ENCODE measurements around the gene SMPD3.

Gene SMPD3

DNA sequence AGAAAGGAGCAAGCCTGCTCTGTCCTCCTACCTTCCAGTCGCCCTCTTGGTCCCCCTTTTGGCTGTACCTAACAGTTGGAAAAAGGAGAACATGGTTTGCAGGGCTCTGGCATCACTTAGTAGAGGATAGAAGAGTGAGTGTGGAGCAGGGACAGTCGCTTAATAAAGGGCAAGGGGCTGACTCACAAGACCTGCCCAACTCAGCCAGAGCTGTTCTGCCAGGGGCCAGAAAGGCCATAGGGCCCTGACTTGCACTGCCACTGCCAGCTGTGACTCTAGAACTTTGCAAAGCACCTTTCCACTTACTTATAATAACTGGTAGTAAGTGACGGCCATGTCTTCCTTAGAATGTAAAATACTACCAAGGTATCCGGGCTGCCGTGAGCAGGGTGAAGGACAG, 124.0 kb downstream of the SMPD3 start:
- TF ChIP-seq, protein P1, sequence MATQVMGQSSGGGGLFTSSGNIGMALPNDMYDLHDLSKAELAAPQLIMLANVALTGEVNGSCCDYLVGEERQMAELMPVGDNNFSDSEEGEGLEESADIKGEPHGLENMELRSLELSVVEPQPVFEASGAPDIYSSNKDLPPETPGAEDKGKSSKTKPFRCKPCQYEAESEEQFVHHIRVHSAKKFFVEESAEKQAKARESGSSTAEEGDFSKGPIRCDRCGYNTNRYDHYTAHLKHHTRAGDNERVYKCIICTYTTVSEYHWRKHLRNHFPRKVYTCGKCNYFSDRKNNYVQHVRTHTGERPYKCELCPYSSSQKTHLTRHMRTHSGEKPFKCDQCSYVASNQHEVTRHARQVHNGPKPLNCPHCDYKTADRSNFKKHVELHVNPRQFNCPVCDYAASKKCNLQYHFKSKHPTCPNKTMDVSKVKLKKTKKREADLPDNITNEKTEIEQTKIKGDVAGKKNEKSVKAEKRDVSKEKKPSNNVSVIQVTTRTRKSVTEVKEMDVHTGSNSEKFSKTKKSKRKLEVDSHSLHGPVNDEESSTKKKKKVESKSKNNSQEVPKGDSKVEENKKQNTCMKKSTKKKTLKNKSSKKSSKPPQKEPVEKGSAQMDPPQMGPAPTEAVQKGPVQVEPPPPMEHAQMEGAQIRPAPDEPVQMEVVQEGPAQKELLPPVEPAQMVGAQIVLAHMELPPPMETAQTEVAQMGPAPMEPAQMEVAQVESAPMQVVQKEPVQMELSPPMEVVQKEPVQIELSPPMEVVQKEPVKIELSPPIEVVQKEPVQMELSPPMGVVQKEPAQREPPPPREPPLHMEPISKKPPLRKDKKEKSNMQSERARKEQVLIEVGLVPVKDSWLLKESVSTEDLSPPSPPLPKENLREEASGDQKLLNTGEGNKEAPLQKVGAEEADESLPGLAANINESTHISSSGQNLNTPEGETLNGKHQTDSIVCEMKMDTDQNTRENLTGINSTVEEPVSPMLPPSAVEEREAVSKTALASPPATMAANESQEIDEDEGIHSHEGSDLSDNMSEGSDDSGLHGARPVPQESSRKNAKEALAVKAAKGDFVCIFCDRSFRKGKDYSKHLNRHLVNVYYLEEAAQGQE (IDR thresholded peaks at IDR 0.05; ENCODE audit: insufficient read depth in 1 of 2, low read depth in 2 of 2, low read length in 2 of 2) = no peak
- no peak for TF ChIP-seq TAF1 (IDR thresholded peaks at IDR 0.05; ENCODE audit: borderline replicate concordance, insufficient read depth, low read length)
- TF ChIP-seq SIN3A (IDR thresholded peaks at IDR 0.05; ENCODE audit: borderline replicate concordance, insufficient read depth, low read length) = no peak
- no peak for TF ChIP-seq POLR2AphosphoS5 (IDR thresholded peaks at IDR 0.05; ENCODE audit: low read depth, low read length)
- no peak for TF ChIP-seq FOXP2 (optimal IDR thresholded peaks at IDR 0.05; ENCODE audit: borderline replicate concordance, extremely low read depth, extremely low read length, insufficient read depth)

DNA sequence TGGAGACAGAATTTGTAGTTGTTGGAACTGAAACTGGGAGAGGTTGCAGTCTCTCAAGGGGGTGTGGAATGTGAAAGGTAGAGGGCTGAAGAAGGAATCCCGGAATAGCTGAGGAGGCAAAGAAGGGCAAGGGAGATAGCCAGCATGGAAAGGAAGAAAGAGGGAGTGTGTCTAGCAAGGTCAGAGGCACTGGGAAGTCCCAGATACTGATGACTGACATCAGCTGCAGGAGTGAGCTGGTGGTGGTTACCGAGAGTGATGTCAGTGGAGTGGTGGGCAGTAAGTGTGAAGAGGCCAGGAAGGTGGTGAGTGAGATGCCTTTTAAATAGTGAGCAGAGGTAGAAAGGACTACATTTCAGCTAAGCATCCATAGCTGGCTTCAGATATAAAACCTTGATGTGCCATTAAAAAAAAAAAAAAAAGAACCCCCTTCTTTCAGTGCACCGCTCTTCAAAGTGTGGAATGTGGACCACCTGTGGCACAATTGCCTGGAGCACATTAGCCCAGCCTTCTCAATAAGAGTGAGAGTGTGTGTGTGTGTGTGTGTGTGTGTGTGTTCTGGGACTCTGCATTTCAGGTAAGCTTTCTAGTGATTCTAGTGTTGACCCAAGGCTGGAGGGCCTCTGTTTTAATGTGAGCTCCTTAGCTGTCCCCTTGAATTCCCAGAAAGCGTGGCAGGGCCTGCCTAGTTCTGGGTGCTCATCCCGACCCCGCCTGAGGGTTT, 129.0 kb downstream of the SMPD3 start:
- TF ChIP-seq TAF1 (IDR thresholded peaks at IDR 0.05; ENCODE audit: borderline replicate concordance, insufficient read depth, low read length) (no peak), FOXP2 (optimal IDR thresholded peaks at IDR 0.05; ENCODE audit: borderline replicate concordance, extremely low read depth, extremely low read length, insufficient read depth) (no peak)
- TF ChIP-seq, protein P1 (IDR thresholded peaks at IDR 0.05; ENCODE audit: insufficient read depth in 1 of 2, low read depth in 2 of 2, low read length in 2 of 2) = no peak

DNA sequence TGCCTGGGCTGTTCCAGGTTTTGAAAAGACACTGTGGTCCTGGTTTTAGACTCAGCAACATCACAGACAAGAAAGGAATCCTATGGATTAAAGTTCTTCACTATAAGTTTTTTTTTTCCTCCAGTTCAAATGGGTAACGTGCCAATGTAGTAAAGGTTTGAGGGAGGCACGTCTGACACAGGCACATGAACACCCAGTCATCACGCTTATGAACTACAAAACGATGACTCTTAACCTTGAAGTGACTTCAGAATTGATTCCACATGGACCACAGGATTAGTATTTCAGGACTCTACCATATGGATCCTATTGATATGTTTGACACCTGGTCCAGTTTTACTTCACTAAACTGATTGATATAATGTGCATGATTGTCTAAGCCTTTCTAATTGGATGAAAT, 135.2 kb downstream of the SMPD3 start:
- TF ChIP-seq TAF1 (IDR thresholded peaks at IDR 0.05; ENCODE audit: borderline replicate concordance, insufficient read depth, low read length) (no peak), FOXP2 (optimal IDR thresholded peaks at IDR 0.05; ENCODE audit: borderline replicate concordance, extremely low read depth, extremely low read length, insufficient read depth) (no peak), POLR2AphosphoS5 (IDR thresholded peaks at IDR 0.05; ENCODE audit: low read depth, low read length) (no peak), SIN3A (IDR thresholded peaks at IDR 0.05; ENCODE audit: borderline replicate concordance, insufficient read depth, low read length) (no peak)
- TF ChIP-seq, protein P1 (IDR thresholded peaks at IDR 0.05; ENCODE audit: insufficient read depth in 1 of 2, low read depth in 2 of 2, low read length in 2 of 2) = no peak

DNA sequence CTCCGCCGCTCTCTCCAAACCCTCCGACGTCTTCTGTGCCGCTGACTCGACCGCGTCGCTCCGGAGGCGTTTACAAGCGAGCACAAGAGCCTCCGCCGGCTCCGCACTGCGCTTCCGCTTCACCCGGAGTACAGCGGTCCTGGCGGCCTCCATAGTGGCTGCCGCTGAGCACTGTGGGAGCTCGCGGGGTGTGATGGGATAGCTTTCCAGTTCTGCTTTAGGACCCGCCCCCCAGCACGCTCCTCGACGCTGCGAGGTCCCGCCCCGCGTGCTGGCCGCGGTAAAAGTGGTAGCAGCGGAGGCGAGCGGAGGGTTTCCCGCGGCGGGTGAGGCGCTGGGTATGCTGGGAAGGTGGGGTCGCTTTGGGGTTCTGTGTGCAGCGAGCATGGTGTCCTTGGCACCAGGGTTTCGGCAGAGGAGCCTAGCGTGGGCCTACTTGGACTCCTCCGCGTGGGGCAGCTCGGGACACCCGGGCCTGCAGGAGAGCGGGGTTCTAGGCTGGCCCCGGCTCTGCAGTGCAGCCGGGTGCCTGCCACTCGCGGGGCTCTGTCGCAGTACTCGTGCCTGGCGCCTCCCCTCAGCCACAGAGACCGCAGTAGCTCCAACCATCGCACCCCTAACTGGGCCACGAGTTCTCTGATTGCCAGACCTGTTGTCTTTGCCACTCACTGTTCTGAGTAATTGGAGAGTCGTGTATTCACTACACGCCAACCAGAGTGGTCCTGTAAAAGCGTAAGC, 137.4 kb downstream of the SMPD3 start, which contains the start of the genes PRMT7 and SLC7A6OS:
Gene PRMT7 (plus strand): TSS at position 246 of the 738 bp plus-strand sequence. CDS start 4,961 bp downstream, outside the sequence.
Gene SLC7A6OS (minus strand): TSS at position 173 of the 738 bp plus-strand sequence. CDS start 20 bp downstream, at position 153.
- peak; percentile 77; the same call in 1 of the 2 replicates for TF ChIP-seq SIN3A (IDR thresholded peaks at IDR 0.05; ENCODE audit: borderline replicate concordance, insufficient read depth, low read length)
- peak; percentile 55 for TF ChIP-seq FOXP2 (optimal IDR thresholded peaks at IDR 0.05; ENCODE audit: borderline replicate concordance, extremely low read depth, extremely low read length, insufficient read depth)
- peak; percentile 94 for TF ChIP-seq POLR2AphosphoS5 (IDR thresholded peaks at IDR 0.05; ENCODE audit: low read depth, low read length)
- peak; percentile 84 for TF ChIP-seq TAF1 (IDR thresholded peaks at IDR 0.05; ENCODE audit: borderline replicate concordance, insufficient read depth, low read length)
- TF ChIP-seq, protein P1 (IDR thresholded peaks at IDR 0.05; ENCODE audit: insufficient read depth in 1 of 2, low read depth in 2 of 2, low read length in 2 of 2) = peak in 1 of 2 experiments; percentile 37; a peak in 2 of 4 replicates
